Peyer's patch (tissue), 4 donors: Measurements from ENCODE around the gene DCAF6.

Experiments
- POLR2A ChIP-seq, 2 donors: fragments of 450-650 bp; IDR thresholded peaks; one replicate each; pipeline ENCODE4 v1.5.1; 2017; ENCODE audit warnings: antibody characterized with exemption in 2 of 2, mild to moderate bottlenecking in 2 of 2, moderate library complexity in 2 of 2
- TF ChIP-seq, protein P1 (sequence below), 6 experiments: fragments of 450-650 bp in 4 of 6; fragments of 200-600 bp in 2 of 6; sonication (generic) in 1 of 6; IDR thresholded peaks; one replicate each; pipeline ENCODE4 v1.5.1; 2017 to 2019; ENCODE audit warnings: antibody characterized with exemption in 6 of 6, mild to moderate bottlenecking in 3 of 6, moderate library complexity in 1 of 6

DNA sequence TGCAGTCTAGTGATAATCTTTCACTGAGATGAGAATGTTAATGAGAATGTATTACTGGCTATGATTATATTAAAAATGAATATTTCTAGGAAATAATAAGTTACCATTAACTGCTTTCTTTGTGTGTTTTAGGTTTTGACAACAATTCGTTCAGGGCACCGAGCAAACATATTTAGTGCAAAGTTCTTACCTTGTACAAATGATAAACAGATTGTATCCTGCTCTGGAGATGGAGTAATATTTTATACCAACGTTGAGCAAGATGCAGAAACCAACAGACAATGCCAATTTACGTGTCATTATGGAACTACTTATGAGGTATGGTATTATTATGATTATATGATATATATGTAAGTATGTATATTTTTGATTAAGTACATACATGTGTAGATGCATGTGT, 38.2 kb downstream of the DCAF6 start:
- TF ChIP-seq, protein P1, sequence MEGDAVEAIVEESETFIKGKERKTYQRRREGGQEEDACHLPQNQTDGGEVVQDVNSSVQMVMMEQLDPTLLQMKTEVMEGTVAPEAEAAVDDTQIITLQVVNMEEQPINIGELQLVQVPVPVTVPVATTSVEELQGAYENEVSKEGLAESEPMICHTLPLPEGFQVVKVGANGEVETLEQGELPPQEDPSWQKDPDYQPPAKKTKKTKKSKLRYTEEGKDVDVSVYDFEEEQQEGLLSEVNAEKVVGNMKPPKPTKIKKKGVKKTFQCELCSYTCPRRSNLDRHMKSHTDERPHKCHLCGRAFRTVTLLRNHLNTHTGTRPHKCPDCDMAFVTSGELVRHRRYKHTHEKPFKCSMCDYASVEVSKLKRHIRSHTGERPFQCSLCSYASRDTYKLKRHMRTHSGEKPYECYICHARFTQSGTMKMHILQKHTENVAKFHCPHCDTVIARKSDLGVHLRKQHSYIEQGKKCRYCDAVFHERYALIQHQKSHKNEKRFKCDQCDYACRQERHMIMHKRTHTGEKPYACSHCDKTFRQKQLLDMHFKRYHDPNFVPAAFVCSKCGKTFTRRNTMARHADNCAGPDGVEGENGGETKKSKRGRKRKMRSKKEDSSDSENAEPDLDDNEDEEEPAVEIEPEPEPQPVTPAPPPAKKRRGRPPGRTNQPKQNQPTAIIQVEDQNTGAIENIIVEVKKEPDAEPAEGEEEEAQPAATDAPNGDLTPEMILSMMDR (IDR thresholded peaks at IDR 0.05): no peak
- no peak for TF ChIP-seq POLR2A (IDR thresholded peaks at IDR 0.05)
